H9 (cell line): ENCODE data around the gene PALM2AKAP2. TPM values are rescaled to one million over a fixed set of nuclear protein-coding genes. Genes with fewer than 3 reads are reported as not detected.

Experiments used
- DNase-seq: peaks from one replicate; pipeline ENCODE4 v3.0.0-alpha.2; 2017
- H2AFZ ChIP-seq: one replicate; pipeline ENCODE4 v1.6.1; 2013; ENCODE audit warnings: mild to moderate bottlenecking, low read length, control low read depth, moderate library complexity
- H2AK5ac ChIP-seq: 2 replicates; pipeline ENCODE4 v1.6.1; 2013; ENCODE audit warnings: low read length, control low read depth, mixed read lengths; ENCODE audit not compliant: insufficient read length
- H2BK120ac ChIP-seq: one replicate; pipeline ENCODE4 v1.6.1; 2013; ENCODE audit warnings: low read depth, mild to moderate bottlenecking, low read length, control low read depth, inconsistent platforms; ENCODE audit not compliant: poor library complexity, severe bottlenecking
- H2BK12ac ChIP-seq: 2 replicates; pipeline ENCODE4 v1.6.1; 2013; ENCODE audit warnings: low read length, control low read depth, mixed read lengths, low read depth; ENCODE audit not compliant: insufficient read length
- H2BK15ac ChIP-seq: 2 replicates; pipeline ENCODE4 v1.6.1; 2013; ENCODE audit warnings: low read depth, low read length, control low read depth
- H2BK20ac ChIP-seq: one replicate; pipeline ENCODE4 v1.6.1; 2013; ENCODE audit warnings: low read depth, mild to moderate bottlenecking, low read length, control low read depth, inconsistent platforms; ENCODE audit not compliant: poor library complexity, severe bottlenecking
- H2BK5ac ChIP-seq: 2 replicates; pipeline ENCODE4 v1.6.1; 2013; ENCODE audit warnings: low read length, control low read depth, mixed read lengths; ENCODE audit not compliant: insufficient read length
- H3K14ac ChIP-seq: 2 replicates; pipeline ENCODE4 v1.6.1; 2013; ENCODE audit warnings: low read length, control low read depth; ENCODE audit not compliant: insufficient read depth
- H3K18ac ChIP-seq: 2 replicates; pipeline ENCODE4 v1.6.1; 2013; ENCODE audit warnings: low read depth, mild to moderate bottlenecking, mixed read lengths, low read length, control low read depth; ENCODE audit not compliant: insufficient read length
- H3K23ac ChIP-seq: 2 replicates; pipeline ENCODE4 v1.6.1; 2013; ENCODE audit warnings: low read length, control low read depth, mixed read lengths, low read depth; ENCODE audit not compliant: insufficient read length
- H3K23me2 ChIP-seq: 2 replicates; pipeline ENCODE4 v1.6.1; 2013; ENCODE audit warnings: low read depth, mild to moderate bottlenecking, mixed read lengths, low read length, control low read depth; ENCODE audit not compliant: insufficient read length, poor library complexity, severe bottlenecking
- H3K27ac ChIP-seq: 2 replicates; pipeline ENCODE4 v1.5.1; 2013; ENCODE audit warnings: low read length, control low read depth, mixed read lengths, low read depth; ENCODE audit not compliant: insufficient read length
- H3K27me3 ChIP-seq: 2 replicates; pipeline ENCODE4 v1.6.1; 2013; ENCODE audit warnings: low read length, control low read depth, inconsistent platforms; ENCODE audit not compliant: insufficient read depth
- H3K4ac ChIP-seq: 2 replicates; pipeline ENCODE4 v1.6.1; 2013; ENCODE audit warnings: low read depth, mild to moderate bottlenecking, control low read depth, inconsistent platforms, low read length, moderate library complexity
- H3K4me1 ChIP-seq: 2 replicates; pipeline ENCODE4 v1.6.1; 2013; ENCODE audit warnings: low read length, control low read depth, inconsistent platforms; ENCODE audit not compliant: insufficient read depth
- H3K4me2 ChIP-seq: 2 replicates; pipeline ENCODE4 v1.6.1; 2013; ENCODE audit warnings: low read length, control low read depth, mixed read lengths; ENCODE audit not compliant: insufficient read length, insufficient read depth
- H3K56ac ChIP-seq: 2 replicates; pipeline ENCODE4 v1.6.1; 2013; ENCODE audit warnings: low read depth, mild to moderate bottlenecking, mixed read lengths, low read length, control low read depth; ENCODE audit not compliant: insufficient read length
- H3K79me1 ChIP-seq: 2 replicates; pipeline ENCODE4 v1.6.1; 2013; ENCODE audit warnings: low read depth, mild to moderate bottlenecking, moderate library complexity, low read length, control low read depth, inconsistent platforms; ENCODE audit not compliant: insufficient read depth, poor library complexity, severe bottlenecking
- H3K79me2 ChIP-seq: 2 replicates; pipeline ENCODE4 v1.6.1; 2013; ENCODE audit warnings: low read length, control low read depth, inconsistent platforms; ENCODE audit not compliant: insufficient read depth
- H3K9ac ChIP-seq: 2 replicates; pipeline ENCODE4 v1.6.1; 2013; ENCODE audit warnings: low read length, control low read depth, mixed read lengths; ENCODE audit not compliant: insufficient read length; ENCODE audit errors: extremely low read depth
- H3K9me3 ChIP-seq: one replicate; pipeline ENCODE4 v1.6.1; 2013; ENCODE audit warnings: low read depth, low read length, inconsistent platforms; ENCODE audit not compliant: control insufficient read depth
- H3T11ph ChIP-seq: one replicate; pipeline ENCODE4 v1.6.1; 2013; ENCODE audit warnings: mild to moderate bottlenecking, low read length, control low read depth, inconsistent platforms
- H4K20me1 ChIP-seq: one replicate; pipeline ENCODE4 v1.6.1; 2013; ENCODE audit not compliant: control insufficient read depth, insufficient read length, insufficient read depth
- H4K5ac ChIP-seq: 2 replicates; pipeline ENCODE4 v1.6.1; 2013; ENCODE audit warnings: low read depth, mild to moderate bottlenecking, mixed read lengths, low read length, control low read depth; ENCODE audit not compliant: insufficient read length
- H4K8ac ChIP-seq: replicated peaks from 2 replicates; pipeline ENCODE4 v1.6.1; 2013; ENCODE audit warnings: low read length, control low read depth, mixed read lengths, low read depth; ENCODE audit not compliant: insufficient read length
- H4K91ac ChIP-seq: 2 replicates; pipeline ENCODE4 v1.6.1; 2013; ENCODE audit warnings: low read depth, mild to moderate bottlenecking, moderate library complexity, mixed read lengths, low read length, control low read depth; ENCODE audit not compliant: insufficient read length
- H3K27ac Mint-ChIP-seq, 3 experiments: 2 replicates in 2 of 3; 3 replicates in 1 of 3; pipeline ENCODE4 v1.8.0; 2020 to 2021; ENCODE audit warnings: mixed read lengths in 3 of 3, mild to moderate bottlenecking in 1 of 3, moderate library complexity in 1 of 3
- H3K27me3 Mint-ChIP-seq: 2 replicates; pipeline ENCODE4 v1.8.0; 2021; ENCODE audit warnings: low read depth, mild to moderate bottlenecking, moderate library complexity, mixed read lengths
- H3K36me3 Mint-ChIP-seq, 3 experiments: 2 replicates in 2 of 3; 3 replicates in 1 of 3; pipeline ENCODE4 v1.8.0; 2020 to 2021; ENCODE audit warnings: low read depth in 3 of 3, mixed read lengths in 3 of 3; ENCODE audit not compliant: insufficient read depth in 1 of 3
- H3K4me1 Mint-ChIP-seq, 2 experiments: 2 replicates each; pipeline ENCODE4 v1.8.0; 2020; ENCODE audit warnings: mixed read lengths in 2 of 2
- H3K4me3 Mint-ChIP-seq, 2 experiments: 2 replicates in 1 of 2; 3 replicates in 1 of 2; pipeline ENCODE4 v1.8.0; 2020 to 2021; ENCODE audit warnings: mild to moderate bottlenecking in 2 of 2, mixed read lengths in 2 of 2, moderate library complexity in 1 of 2
- H3K9me3 Mint-ChIP-seq, 2 experiments: 2 replicates in 1 of 2; 3 replicates in 1 of 2; pipeline ENCODE4 v1.8.0; 2020; ENCODE audit warnings: mild to moderate bottlenecking in 2 of 2, mixed read lengths in 2 of 2, moderate library complexity in 1 of 2
- WGBS: extraction: QIAGEN DNeasy Blood & Tissue Kit; methylation state at CpG from one replicate; pipeline ENCODE4 v1.1.7; 2013; ENCODE audit warnings: missing lambda C conversion rate, low lambda C conversion rate, mixed read lengths; ENCODE audit not compliant: insufficient read length; ENCODE audit errors: extremely low coverage; 5-methylcytosine and 5-hydroxymethylcytosine counted together
- total RNA-seq: library from RNA; stranded (reverse); gene quantifications from 2 replicates; pipeline ENCODE4 v1.2.1, GENCODE V29; 2021
- TF ChIP-seq, protein P1 (sequence below): fragments of 200-600 bp; sonication (generic); conservative IDR thresholded peaks from 3 replicates; pipeline ENCODE4 v1.8.0; 2021; ENCODE audit warnings: antibody characterized with exemption, mild to moderate bottlenecking

Gene PALM2AKAP2
- total RNA-seq, 1 experiment from 2014 or later = 3.6 TPM

- TF ChIP-seq, protein P1, sequence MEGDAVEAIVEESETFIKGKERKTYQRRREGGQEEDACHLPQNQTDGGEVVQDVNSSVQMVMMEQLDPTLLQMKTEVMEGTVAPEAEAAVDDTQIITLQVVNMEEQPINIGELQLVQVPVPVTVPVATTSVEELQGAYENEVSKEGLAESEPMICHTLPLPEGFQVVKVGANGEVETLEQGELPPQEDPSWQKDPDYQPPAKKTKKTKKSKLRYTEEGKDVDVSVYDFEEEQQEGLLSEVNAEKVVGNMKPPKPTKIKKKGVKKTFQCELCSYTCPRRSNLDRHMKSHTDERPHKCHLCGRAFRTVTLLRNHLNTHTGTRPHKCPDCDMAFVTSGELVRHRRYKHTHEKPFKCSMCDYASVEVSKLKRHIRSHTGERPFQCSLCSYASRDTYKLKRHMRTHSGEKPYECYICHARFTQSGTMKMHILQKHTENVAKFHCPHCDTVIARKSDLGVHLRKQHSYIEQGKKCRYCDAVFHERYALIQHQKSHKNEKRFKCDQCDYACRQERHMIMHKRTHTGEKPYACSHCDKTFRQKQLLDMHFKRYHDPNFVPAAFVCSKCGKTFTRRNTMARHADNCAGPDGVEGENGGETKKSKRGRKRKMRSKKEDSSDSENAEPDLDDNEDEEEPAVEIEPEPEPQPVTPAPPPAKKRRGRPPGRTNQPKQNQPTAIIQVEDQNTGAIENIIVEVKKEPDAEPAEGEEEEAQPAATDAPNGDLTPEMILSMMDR = no peak
- DNase-seq = peak; percentile 33
- peaks cover 12% of the 10 kb centered on the region; the same call in 1 of the 2 replicates for H3K4me1 ChIP-seq
- no peaks in the 10 kb centered on the region for H4K20me1 ChIP-seq
- H3K79me2 ChIP-seq = no peaks in the 10 kb centered on the region
- H3K79me1 ChIP-seq = no peaks in the 10 kb centered on the region
- Mint-ChIP-seq H3K36me3 (no peaks in the 10 kb centered on the region; a peak in 1 of 7 replicates), H3K4me3 (peak overlapping the region in 1 of 2 experiments; percentile 19; a peak in 1 of 5 replicates), H3K27me3 (peaks cover 3% of the 10 kb centered on the region; the same call in 1 of the 2 replicates), H3K9me3 (no peaks in the 10 kb centered on the region), H3K27ac (peak overlapping the region in 1 of 3 experiments; percentile 45; a peak in 1 of 7 replicates), H3K4me1 (peaks cover 45 to 50% of the 10 kb centered on the region in 2 experiments)
- H3K27ac ChIP-seq = peak overlapping the region; percentile 57
- no peak overlapping the region for H3K14ac ChIP-seq
- no CpG with 5 or more reads among the region's 2 CpGs for whole genome bisulfite sequencing
- no peak overlapping the region for H4K8ac ChIP-seq
- H3K18ac ChIP-seq = no peak overlapping the region
- no peak overlapping the region for H2BK12ac ChIP-seq
- no peak overlapping the region for H2BK15ac ChIP-seq
- H3K56ac ChIP-seq = no peak overlapping the region
- no peak overlapping the region for H2AFZ ChIP-seq
- no peak overlapping the region for H3K23ac ChIP-seq
- no peak overlapping the region for H2BK5ac ChIP-seq
- H3K9me3 ChIP-seq = no peaks in the 10 kb centered on the region
- no peaks in the 10 kb centered on the region for H3K27me3 ChIP-seq
- no peak overlapping the region for H3K4me2 ChIP-seq
- H3T11ph ChIP-seq = peak overlapping the region; percentile 45
- H3K23me2 ChIP-seq = no peaks in the 10 kb centered on the region
- H3K9ac ChIP-seq = no peak overlapping the region
- no peak overlapping the region for H2AK5ac ChIP-seq
- H4K5ac ChIP-seq = no peak overlapping the region
- H3K4ac ChIP-seq = no peak overlapping the region
- no peak overlapping the region for H2BK120ac ChIP-seq
- no peak overlapping the region for H4K91ac ChIP-seq
- no peak overlapping the region for H2BK20ac ChIP-seq
These were observed 8.9 kb upstream of the PALM2AKAP2 start for GRCh38 chr9:109771087-109771486.
